ENCODE measurements around the gene CCNI2.
"Not testable (repeated sequence)": the region's sequence is repeated elsewhere in the genome, so short reads cannot be mapped to it uniquely, and the experiment has no call there.

DNA sequence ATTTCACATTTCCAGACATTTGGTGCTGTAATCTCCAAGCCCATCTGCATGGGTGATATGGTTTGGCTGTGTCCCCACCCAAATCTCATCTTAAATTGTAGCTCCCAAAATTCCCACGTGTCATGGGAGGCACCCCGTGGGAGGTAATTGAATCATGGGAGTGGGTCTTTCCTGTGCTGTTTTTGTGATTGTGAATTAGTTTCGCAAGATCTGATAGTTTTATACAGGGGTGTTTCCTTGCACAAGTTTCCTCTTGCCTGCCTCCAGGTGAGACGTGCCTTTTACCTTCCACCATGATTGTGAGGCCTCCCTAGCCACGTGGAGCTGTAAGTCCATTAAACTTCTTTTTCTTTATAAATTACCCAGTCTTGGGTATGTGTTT, 55.5 kb downstream of the CCNI2 start:
- peak; percentile 21; the same call in 1 of the 2 replicates for TF ChIP-seq CTCF (IDR thresholded peaks at IDR 0.05)
- TF ChIP-seq POLR2AphosphoS5, TCF7L2 (IDR thresholded peaks at IDR 0.05; ENCODE audit: low read depth, low read length): not testable (repeated sequence)

Measured in Panc1 (cell line).